NCI-H2029 treated with DMSO at 0.1 percent for 48 hours (cell line): ENCODE results near the gene SNX7.

Experiments
- DNase-seq: peaks from one replicate; lab custom pipeline; 2025; lab: John Stamatoyannopoulos, UW

Gene SNX7

GRCh38 chr1:98697781-98698180, 36.3 kb downstream of the SNX7 start:
- no peak for DNase-seq

DNA sequence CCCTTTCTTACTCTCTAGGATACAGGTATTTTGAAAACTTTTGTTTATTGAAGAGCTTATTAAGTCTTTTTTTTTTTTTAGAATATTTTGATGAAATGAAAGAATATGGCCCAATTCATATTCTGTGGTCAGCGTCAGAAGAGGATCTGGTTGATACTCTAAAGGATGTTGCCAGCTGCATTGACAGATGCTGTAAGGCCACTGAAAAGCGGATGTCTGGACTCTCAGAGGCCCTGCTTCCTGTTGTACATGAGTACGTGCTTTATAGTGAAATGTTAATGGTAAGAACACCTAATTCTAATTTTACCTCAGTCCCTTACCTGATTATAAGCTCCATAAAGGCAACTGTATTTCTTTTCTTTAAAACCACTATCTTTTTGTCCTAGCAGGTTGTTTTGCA, 37.1 kb downstream of the SNX7 start:
- no peak for DNase-seq

- no peak for DNase-seq
Observed at GRCh38 chr1:98700228-98700627, 38.7 kb downstream of the SNX7 start.

- no peak for DNase-seq
Observed at GRCh38 chr1:98702976-98703375, 41.5 kb downstream of the SNX7 start.

GRCh38 chr1:98704474-98704873, 43.0 kb downstream of the SNX7 start:
- DNase-seq: no peak

GRCh38 chr1:98704971-98705370, 43.5 kb downstream of the SNX7 start:
- no peak for DNase-seq

DNA sequence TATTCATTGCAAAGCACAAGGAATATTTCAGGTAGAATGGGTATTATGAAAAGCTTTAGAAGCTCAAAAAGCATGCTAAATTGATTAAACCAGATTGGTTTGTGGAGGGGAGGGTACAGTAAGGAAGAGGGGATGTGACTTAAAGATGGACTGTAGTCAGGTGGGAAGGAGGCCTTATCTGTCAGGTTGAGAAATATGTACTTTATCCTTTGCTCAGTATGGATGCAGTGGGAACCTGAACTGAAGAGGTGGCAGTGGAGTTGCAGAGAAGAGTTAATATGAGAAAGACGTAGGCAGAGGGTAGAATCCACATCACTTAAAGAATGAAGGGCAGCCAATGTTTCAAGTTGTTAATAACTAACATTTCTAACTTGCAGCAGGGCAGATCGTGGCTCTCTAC, 44.1 kb downstream of the SNX7 start:
- DNase-seq: no peak

- no peak for DNase-seq
Observed at GRCh38 chr1:98706173-98706843, 44.8 kb downstream of the SNX7 start.

- DNase-seq: no peak
Observed at GRCh38 chr1:98707556-98707955, 46.0 kb downstream of the SNX7 start.

- DNase-seq: no peak
Observed at GRCh38 chr1:98709906-98710305, 48.4 kb downstream of the SNX7 start.

DNA sequence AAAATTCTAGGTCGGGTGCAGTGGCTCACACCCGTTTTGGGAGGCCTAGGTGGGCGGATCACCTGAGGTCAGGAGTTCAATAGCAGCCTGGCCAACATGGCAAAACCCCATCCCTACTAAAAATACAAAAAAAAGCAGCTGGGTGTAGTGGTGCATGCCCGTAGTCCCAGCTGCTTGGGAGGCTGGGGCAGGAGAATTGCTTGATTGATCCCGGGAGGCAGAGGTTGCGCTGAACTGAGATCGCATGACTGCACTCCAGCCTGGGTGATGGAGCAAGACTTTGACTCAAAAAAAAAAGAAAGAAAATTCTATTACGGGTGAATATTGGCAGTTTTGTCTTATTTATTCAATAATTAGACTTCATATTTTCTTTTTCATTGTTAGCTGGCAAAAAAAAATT, 62.1 kb downstream of the SNX7 start:
- no peak for DNase-seq

DNA sequence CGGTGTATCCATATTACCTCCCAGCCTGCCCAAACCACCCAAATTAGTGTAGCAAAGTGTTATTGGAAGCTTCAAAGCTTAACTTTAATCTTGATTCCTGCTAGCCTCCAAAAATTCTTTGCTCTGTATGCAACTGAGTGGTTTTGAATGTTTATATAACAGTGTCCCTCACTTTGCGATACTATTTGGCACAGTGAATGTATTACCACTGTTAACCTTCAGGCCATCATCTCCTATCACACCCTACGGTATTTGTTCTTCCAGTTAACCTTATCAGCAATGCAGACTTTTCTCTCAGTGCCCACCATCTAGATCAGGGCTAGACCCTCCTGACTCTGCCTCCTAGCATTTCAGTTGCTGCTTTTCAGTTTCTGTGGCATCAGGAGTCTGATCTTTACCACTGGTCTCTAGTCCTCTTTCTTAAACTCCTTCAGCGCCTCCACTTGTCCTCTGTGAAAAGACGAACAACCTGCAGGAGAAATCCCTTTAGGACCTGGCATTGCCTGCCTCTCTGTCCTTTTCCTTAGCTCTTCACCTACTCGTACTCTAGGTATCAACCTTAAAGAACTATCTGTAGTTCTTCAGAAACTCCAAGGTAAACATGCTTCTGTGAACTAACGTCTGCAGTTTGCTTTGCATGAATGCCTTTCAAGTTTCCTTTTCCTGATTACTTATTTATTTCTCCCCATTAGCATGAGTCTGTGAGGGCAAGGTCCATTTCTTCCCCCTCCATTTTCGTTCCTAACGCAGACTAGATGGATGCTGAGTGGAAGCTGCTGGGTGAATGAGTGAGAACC, 71.7 kb downstream of the SNX7 start:
- DNase-seq: no peak

DNA sequence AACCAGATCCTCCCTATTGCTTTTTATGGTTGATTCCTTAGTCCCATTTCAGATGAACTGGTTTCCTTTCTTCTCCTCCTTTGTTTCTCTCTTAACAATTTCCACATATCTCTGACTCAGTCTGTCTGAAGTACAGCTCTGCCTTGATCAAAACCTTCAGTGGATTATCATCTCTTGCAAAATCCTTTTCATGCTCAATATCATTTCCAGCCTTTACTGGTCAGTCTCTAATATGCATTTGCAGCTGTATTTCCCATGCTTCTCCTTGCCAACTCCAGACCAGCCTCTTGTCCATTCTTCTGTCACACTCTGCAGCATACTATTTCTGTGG, 72.2 kb downstream of the SNX7 start:
- DNase-seq: no peak

DNA sequence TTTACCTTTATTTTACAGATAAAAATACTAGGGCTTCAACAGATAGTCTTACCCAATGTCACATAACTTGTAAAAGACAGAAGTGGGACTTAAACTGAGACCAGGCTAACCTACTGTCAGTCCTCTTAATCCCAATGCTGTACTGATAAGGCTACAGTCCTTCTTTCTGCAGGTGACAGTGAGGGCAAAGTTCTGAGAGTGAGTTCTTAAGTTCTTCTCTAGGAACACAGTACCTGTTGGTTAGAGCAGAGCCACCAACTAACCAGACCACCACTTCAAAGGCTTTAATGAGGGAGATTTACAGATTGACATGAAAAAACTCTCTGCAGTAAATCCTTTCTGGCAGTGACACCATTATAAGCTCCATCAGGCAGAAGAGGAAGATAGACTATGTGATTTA, 74.2 kb downstream of the SNX7 start:
- DNase-seq: no peak

DNA sequence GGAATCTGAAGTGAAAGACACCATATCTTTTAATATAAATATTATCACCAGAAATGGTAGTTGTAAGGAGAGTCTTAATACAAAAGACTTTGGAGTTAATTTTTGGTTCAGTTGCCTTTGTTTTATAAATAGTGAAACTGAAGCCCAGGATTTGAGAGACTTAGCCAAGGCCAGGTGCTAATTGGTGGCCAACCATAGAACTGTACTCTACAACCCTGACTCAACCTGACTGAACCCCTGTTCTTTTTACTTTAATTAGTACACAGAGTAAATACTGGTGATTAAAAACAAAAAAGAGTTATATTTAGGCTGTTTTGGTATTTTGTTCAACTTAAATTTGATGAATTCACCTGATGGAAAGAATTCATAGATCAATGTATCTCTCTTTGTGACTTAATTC, 76.3 kb downstream of the SNX7 start:
- no peak for DNase-seq

- no peak for DNase-seq
Observed at GRCh38 chr1:98739762-98740161, 78.2 kb downstream of the SNX7 start.

GRCh38 chr1:98741164-98741563, 79.6 kb downstream of the SNX7 start:
- DNase-seq: no peak

GRCh38 chr1:98749152-98749756, 87.7 kb downstream of the SNX7 start:
- no peak for DNase-seq

DNA sequence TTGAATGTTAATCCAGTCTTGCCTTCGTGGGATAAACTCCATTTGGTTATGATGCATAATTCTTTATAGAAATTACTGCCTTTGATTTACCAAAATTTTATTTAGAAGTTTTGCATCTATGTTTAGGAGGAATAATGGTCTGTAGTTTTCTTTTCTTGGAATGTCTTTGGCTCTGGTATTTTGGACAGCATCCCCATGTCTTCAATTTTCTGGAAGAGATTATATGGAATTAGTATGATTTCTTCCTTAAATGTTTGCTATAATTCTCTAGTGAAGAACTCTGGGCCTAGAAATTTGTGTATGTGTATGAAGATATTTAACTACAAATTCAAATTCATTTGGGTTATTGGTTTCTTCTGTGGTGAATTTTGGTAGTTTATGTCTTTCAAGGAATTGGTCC, 92.7 kb downstream of the SNX7 start:
- DNase-seq: no peak

GRCh38 chr1:98761219-98761865, 99.8 kb downstream of the SNX7 start:
- DNase-seq: no peak

DNA sequence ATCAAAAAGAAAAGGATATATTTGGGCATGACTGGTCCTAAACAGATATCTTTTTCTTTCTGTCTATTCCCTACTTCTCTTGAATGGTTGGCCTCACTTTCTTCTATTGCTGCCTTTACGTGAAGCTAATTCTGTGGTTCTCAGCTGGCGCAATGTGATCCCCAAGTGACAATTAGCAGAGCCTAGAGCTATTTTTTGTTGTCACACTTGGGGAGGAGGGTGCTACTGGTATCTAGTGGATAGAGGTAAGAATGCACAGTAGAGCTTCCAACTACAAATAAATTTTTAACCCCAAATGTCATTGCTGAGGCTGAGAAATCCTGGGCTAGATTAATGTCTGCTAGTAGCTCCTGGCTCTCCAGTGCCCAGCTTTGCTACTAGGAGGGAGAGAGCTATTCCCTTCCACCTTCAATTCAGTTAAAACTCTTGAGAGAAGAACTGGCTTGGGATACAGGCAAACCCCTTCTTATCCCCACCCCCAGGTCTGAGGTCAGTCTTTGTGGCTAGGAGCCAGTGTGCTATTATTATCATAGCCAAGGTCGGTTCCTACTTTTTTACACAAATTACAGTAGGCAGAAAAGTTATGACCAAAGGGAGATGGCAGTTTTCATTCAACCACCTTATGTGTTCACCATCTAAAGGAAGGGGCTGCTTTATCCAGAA, 102.1 kb downstream of the SNX7 start:
- DNase-seq: no peak

DNA sequence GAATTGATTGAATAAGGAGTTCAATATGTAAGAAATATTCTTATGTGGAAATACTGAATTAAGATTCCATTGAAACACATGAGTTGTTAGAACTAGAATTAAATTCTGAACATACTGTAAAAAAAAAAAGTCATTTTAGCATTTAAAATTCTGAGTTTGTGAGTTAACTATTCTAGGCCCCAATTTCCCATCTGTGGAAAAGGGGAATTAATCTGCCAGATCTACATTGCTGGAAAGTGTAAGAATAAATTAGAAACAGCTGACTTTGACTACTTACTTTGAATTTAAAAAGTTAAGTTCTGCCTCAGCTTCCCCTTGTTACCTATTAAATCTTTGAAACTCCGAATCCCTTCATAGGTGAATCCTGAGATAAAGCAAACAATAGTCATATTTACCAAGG, 103.0 kb downstream of the SNX7 start:
- DNase-seq: no peak
